Superior temporal gyrus (tissue), 1 donor: ENCODE data around the gene PLCL1.

Source experiments
- DNase-seq: peaks from one replicate; pipeline ENCODE4 v3.0.0-alpha.2; 2016; ENCODE audit errors: extremely low spot score

The PLCL1 gene

GRCh38 chr2:197952540-197953202, 148.3 kb downstream of the PLCL1 start:
- no peak for DNase-seq

GRCh38 chr2:197954328-197954727, 149.9 kb downstream of the PLCL1 start:
- DNase-seq = no peak

- DNase-seq = no peak
These were observed 154.3 kb downstream of the PLCL1 start for GRCh38 chr2:197958592-197959150.

- no peak for DNase-seq
These were observed 155.0 kb downstream of the PLCL1 start for GRCh38 chr2:197959383-197959782.

GRCh38 chr2:197960786-197961185, 156.4 kb downstream of the PLCL1 start:
- no peak for DNase-seq

- DNase-seq = no peak
These were observed 160.3 kb downstream of the PLCL1 start for GRCh38 chr2:197964720-197965119.

- DNase-seq = no peak
These were observed 161.4 kb downstream of the PLCL1 start for GRCh38 chr2:197965756-197966155.

GRCh38 chr2:197969391-197969893, 165.0 kb downstream of the PLCL1 start:
- no peak for DNase-seq

- DNase-seq = no peak
These were observed 167.7 kb downstream of the PLCL1 start for GRCh38 chr2:197972061-197972460.

- DNase-seq = no peak
These were observed 168.2 kb downstream of the PLCL1 start for GRCh38 chr2:197972587-197972986.

GRCh38 chr2:197973772-197974171, 169.4 kb downstream of the PLCL1 start:
- no peak for DNase-seq

GRCh38 chr2:197975931-197976519, 171.6 kb downstream of the PLCL1 start:
- no peak for DNase-seq

GRCh38 chr2:197978971-197979370, 174.6 kb downstream of the PLCL1 start:
- DNase-seq = no peak

GRCh38 chr2:197982565-197982964, 178.2 kb downstream of the PLCL1 start:
- no peak for DNase-seq

- DNase-seq = no peak
These were observed 180.7 kb downstream of the PLCL1 start for GRCh38 chr2:197985029-197985638.

- DNase-seq = no peak
These were observed 182.6 kb downstream of the PLCL1 start for GRCh38 chr2:197986977-197987376.

GRCh38 chr2:197990356-197990755, 186.0 kb downstream of the PLCL1 start:
- no peak for DNase-seq

- DNase-seq = no peak
These were observed 188.2 kb downstream of the PLCL1 start for GRCh38 chr2:197992482-197993133.

GRCh38 chr2:197993363-197993762, 189.0 kb downstream of the PLCL1 start:
- DNase-seq = no peak

- DNase-seq = no peak
These were observed 189.4 kb downstream of the PLCL1 start for GRCh38 chr2:197993830-197994229.

- DNase-seq = no peak
These were observed 190.4 kb downstream of the PLCL1 start for GRCh38 chr2:197994751-197995150.

- DNase-seq = no peak
These were observed 192.2 kb downstream of the PLCL1 start for GRCh38 chr2:197996583-197996982.
